WTC11 (cell line): ENCODE data around the gene TP73. TPM values are rescaled to one million over a fixed set of nuclear protein-coding genes. Genes with fewer than 3 reads are reported as not detected.
A peak's percentile ranks its signal among the peaks of the same experiment; 100 is the strongest.

Source experiments
- ATAC-seq: fragments of 200-7000 bp; cut with Tn5 transposase; 2 replicates; pipeline ENCODE4 v1.10.0; 2021; ENCODE audit warnings: mild to moderate bottlenecking, moderate library complexity
- CTCF ChIA-PET: fragments of 300-600 bp; sonication (Branson Sonifier 250); formaldehyde crosslinking; loops from one replicate; lab custom pipeline; 2021; ENCODE audit warnings: antibody characterized with exemption; lab: Charles Lee
- POLR2A ChIA-PET: fragments of 350-600 bp; sonication (Branson Sonifier 250); formaldehyde crosslinking; loops from one replicate; lab custom pipeline; 2021; ENCODE audit warnings: antibody characterized with exemption; lab: Charles Lee
- DNase-seq: peaks from one replicate; pipeline ENCODE4 v3.0.0; 2021; ENCODE audit warnings: low spot score
- H3K27ac Mint-ChIP-seq: 2 replicates; pipeline ENCODE4 v1.8.0; 2021; ENCODE audit warnings: mixed read lengths
- H3K27me3 Mint-ChIP-seq: 2 replicates; pipeline ENCODE4 v1.8.0; 2021; ENCODE audit warnings: low read depth, mild to moderate bottlenecking, moderate library complexity, mixed read lengths
- H3K36me3 Mint-ChIP-seq: 2 replicates; pipeline ENCODE4 v1.8.0; 2021; ENCODE audit warnings: mixed read lengths
- H3K4me1 Mint-ChIP-seq: 2 replicates; pipeline ENCODE4 v1.8.0; 2022; ENCODE audit warnings: mixed read lengths
- H3K4me3 Mint-ChIP-seq: 2 replicates; pipeline ENCODE4 v1.8.0; 2021; ENCODE audit warnings: mild to moderate bottlenecking, moderate library complexity, mixed read lengths
- H3K9me3 Mint-ChIP-seq: 2 replicates; pipeline ENCODE4 v1.8.0; 2021; ENCODE audit warnings: mixed read lengths
- ATF1 ChIP-seq: sonication (generic); formaldehyde crosslinking; IDR thresholded peaks from 2 replicates; pipeline ENCODE4 v1.8.1; 2023; ENCODE audit warnings: mild to moderate bottlenecking, moderate library complexity, missing genetic modification reagents
- ELF4 ChIP-seq: sonication (generic); formaldehyde crosslinking; IDR thresholded peaks from 2 replicates; pipeline ENCODE4 v1.8.1; 2022; ENCODE audit warnings: low read depth, mild to moderate bottlenecking, moderate library complexity, missing genetic modification reagents
- FOXP1 ChIP-seq: sonication (generic); formaldehyde crosslinking; IDR thresholded peaks from 2 replicates; pipeline ENCODE4 v1.8.0; 2022; ENCODE audit warnings: missing genetic modification reagents, mild to moderate bottlenecking, moderate library complexity, borderline replicate concordance
- GABPB1 ChIP-seq: sonication (generic); formaldehyde crosslinking; IDR thresholded peaks from 2 replicates; pipeline ENCODE4 v1.8.1; 2023; ENCODE audit warnings: mild to moderate bottlenecking, missing genetic modification reagents
- HMGA2 ChIP-seq: fragments of 250-450 bp; sonication (Bioruptor Pico); IDR thresholded peaks from 2 replicates; pipeline ENCODE4 v1.4.0; 2021; ENCODE audit warnings: mild to moderate bottlenecking, moderate library complexity
- NFE2L1 ChIP-seq: sonication (generic); formaldehyde crosslinking; IDR thresholded peaks from 2 replicates; pipeline ENCODE4 v1.8.1; 2023; ENCODE audit warnings: missing genetic modification reagents
- NFYB ChIP-seq: sonication (generic); formaldehyde crosslinking; conservative IDR thresholded peaks from 2 replicates; pipeline ENCODE4 v1.8.0; 2022; ENCODE audit warnings: low read depth, missing genetic modification reagents
- RORB ChIP-seq: fragments of 250-450 bp; sonication (Bioruptor Pico); IDR thresholded peaks from 2 replicates; pipeline ENCODE4 v1.9.0; 2021; ENCODE audit warnings: mild to moderate bottlenecking
- SMAD4 ChIP-seq: sonication (generic); formaldehyde crosslinking; IDR thresholded peaks from 2 replicates; pipeline ENCODE4 v1.8.0; 2022; ENCODE audit warnings: mild to moderate bottlenecking, missing genetic modification reagents
- TEAD1 ChIP-seq: sonication (generic); formaldehyde crosslinking; IDR thresholded peaks from 2 replicates; pipeline ENCODE4 v1.8.0; 2022; ENCODE audit warnings: mild to moderate bottlenecking, missing genetic modification reagents
- TP53 ChIP-seq: sonication (generic); formaldehyde crosslinking; IDR thresholded peaks from 2 replicates; pipeline ENCODE4 v1.8.1; 2023; ENCODE audit warnings: mild to moderate bottlenecking, missing genetic modification reagents
- ZNF396 ChIP-seq: fragments of 250-450 bp; sonication (Bioruptor Pico); IDR thresholded peaks from 2 replicates; pipeline ENCODE4 v1.8.0; 2021; ENCODE audit warnings: mild to moderate bottlenecking, moderate library complexity, borderline replicate concordance
- total RNA-seq: library from RNA; stranded (reverse); gene quantifications from 3 replicates; pipeline ENCODE4 v1.2.3, GENCODE V29; 2021
- TF ChIP-seq, protein P1 (sequence below): sonication (generic); formaldehyde crosslinking; IDR thresholded peaks from 2 replicates; pipeline ENCODE4 v1.8.1; 2022; ENCODE audit warnings: low read depth, mild to moderate bottlenecking, moderate library complexity, missing genetic modification reagents, borderline replicate concordance
- TF ChIP-seq, protein P2 (sequence below): sonication (generic); formaldehyde crosslinking; IDR thresholded peaks from 2 replicates; pipeline ENCODE4 v1.8.1; 2023; ENCODE audit warnings: mild to moderate bottlenecking, moderate library complexity, missing genetic modification reagents
- TF ChIP-seq, protein P3 (sequence below): sonication (generic); formaldehyde crosslinking; IDR thresholded peaks from 2 replicates; pipeline ENCODE4 v1.8.0; 2022; ENCODE audit warnings: mild to moderate bottlenecking, missing genetic modification reagents
- TF ChIP-seq, protein P4 (sequence below): sonication (generic); formaldehyde crosslinking; IDR thresholded peaks from 2 replicates; pipeline ENCODE4 v1.8.1; 2023; ENCODE audit warnings: mild to moderate bottlenecking, missing genetic modification reagents
- TF ChIP-seq, protein P5 (sequence below): sonication (generic); formaldehyde crosslinking; IDR thresholded peaks from 2 replicates; pipeline ENCODE4 v1.8.0; 2022; ENCODE audit warnings: mild to moderate bottlenecking, missing genetic modification reagents

TP73 gene
- total RNA-seq, 1 experiment from 2014 or later, result 5.7 TPM

DNA sequence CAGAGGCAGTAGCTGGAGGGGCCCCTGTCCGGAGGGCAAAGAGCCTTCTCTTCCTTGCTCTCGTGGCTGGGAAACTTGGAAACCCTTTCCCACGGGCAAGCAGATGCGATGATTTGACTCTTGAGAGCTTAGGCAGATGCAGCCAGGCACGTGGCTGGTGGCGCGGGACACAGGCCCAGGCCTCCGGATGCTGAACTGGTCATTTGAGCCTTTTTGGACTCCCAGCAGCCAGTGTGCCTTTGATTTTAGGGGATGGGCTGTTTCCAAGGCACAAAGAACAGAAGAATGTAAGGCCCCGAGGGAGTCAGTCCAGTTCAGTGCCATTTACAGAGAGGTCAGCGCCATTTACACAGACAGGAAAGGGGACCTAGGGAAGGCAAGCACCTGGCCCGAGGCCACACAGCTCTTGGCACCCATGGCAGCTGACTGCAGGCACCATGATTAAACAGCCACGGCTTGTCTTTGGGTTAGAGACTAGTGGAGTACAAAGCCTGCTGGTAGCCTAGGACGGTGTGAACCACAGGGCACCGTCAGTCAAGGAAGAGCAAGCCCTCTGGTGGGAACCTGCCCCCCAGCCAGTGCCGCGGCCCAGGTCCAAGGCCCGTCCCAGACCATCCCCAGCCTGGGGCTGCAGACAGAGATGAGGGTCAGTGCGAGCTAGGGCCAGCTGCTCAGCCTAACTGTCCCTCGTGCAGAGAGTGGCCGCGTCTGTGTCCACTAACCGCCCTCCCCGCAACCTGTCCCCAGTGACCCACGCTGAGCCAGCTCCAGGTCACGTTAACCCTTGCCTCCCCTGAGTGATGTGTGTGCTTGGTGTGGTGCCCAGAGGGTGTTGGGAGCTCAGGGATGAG is 79.5 kb downstream of the TP73 start:
- Mint-ChIP-seq H3K27me3 (no peaks in the 10 kb centered on the region), H3K4me3 (no peak overlapping the region), H3K9me3 (no peaks in the 10 kb centered on the region), H3K36me3 (peaks cover 6% of the 10 kb centered on the region), H3K27ac (no peak overlapping the region)
- ATAC-seq, result no peak
- no peak for DNase-seq
- ChIA-PET POLR2A (interaction anchor here (0.9 to 1.1 kb wide), 2 partner anchors 11 to 36 kb away, joined by 3 to 4 read pairs; no protein-coding TSS in a partner anchor), CTCF (interaction anchor here (1.0 to 2.7 kb wide), 4 partner anchors 8 to 241 kb away, joined by 3 to 31 read pairs (median 4); no protein-coding TSS in a partner anchor)
- TF ChIP-seq FOXP1 (no peak), RORB (CRISPR knock-in tag) (no peak), GABPB1 (no peak), NFYB (CRISPR knock-in tag) (no peak), ZNF396 (CRISPR knock-in tag) (no peak)
- TF ChIP-seq, all 79 proteins: peak for 0
- H3K4me1 Mint-ChIP-seq, result peaks cover 10% of the 10 kb centered on the region; the same call in 1 of the 2 replicates

DNA sequence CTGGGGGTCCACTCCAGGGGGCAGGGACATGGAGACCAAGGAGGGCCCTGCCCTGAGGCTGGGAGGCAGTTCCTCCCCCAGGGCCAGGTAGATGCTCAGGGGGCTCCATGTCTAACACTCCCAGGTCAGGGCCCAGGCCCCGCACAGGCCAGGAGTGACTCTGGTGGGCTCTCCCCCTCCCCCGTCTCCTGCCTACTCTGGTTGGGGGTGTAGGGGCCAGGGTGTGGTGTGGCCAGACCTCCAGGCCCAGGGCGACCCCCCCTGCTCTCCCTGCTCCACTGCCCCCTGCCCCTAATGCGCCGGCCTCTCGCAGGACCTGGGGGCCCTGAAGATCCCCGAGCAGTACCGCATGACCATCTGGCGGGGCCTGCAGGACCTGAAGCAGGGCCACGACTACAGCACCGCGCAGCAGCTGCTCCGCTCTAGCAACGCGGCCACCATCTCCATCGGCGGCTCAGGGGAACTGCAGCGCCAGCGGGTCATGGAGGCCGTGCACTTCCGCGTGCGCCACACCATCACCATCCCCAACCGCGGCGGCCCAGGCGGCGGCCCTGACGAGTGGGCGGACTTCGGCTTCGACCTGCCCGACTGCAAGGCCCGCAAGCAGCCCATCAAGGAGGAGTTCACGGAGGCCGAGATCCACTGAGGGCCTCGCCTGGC is 80.2 kb downstream of the TP73 start:
- CTCF ChIA-PET, result interaction anchor here (1.0 to 2.7 kb wide), 5 partner anchors 8 to 242 kb away, joined by 3 to 31 read pairs (median 3); no protein-coding TSS in a partner anchor
- H3K36me3 Mint-ChIP-seq, result peaks cover 14% of the 10 kb centered on the region
- no peak overlapping the region for H3K27ac Mint-ChIP-seq
- H3K4me3 Mint-ChIP-seq, result peak overlapping the region; percentile 36
- POLR2A ChIA-PET, result interaction anchor here (1.1 kb wide), 1 partner anchor 37 kb away, joined by 4 read pairs; no protein-coding TSS in a partner anchor
- ATAC-seq, result peak; percentile 63
- no peaks in the 10 kb centered on the region for H3K27me3 Mint-ChIP-seq
- peaks cover 10% of the 10 kb centered on the region; the same call in 1 of the 2 replicates for H3K4me1 Mint-ChIP-seq
- peak; percentile 66 for DNase-seq
- no peaks in the 10 kb centered on the region for H3K9me3 Mint-ChIP-seq
- TF ChIP-seq TEAD1 (CRISPR knock-in tag), result 0 out of 2 replicates have a peak, but pooled peaks have one; percentile 23
- TF ChIP-seq, protein P1, sequence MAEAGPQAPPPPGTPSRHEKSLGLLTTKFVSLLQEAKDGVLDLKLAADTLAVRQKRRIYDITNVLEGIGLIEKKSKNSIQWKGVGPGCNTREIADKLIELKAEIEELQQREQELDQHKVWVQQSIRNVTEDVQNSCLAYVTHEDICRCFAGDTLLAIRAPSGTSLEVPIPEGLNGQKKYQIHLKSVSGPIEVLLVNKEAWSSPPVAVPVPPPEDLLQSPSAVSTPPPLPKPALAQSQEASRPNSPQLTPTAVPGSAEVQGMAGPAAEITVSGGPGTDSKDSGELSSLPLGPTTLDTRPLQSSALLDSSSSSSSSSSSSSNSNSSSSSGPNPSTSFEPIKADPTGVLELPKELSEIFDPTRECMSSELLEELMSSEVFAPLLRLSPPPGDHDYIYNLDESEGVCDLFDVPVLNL, result no peak
- TF ChIP-seq, protein P2, sequence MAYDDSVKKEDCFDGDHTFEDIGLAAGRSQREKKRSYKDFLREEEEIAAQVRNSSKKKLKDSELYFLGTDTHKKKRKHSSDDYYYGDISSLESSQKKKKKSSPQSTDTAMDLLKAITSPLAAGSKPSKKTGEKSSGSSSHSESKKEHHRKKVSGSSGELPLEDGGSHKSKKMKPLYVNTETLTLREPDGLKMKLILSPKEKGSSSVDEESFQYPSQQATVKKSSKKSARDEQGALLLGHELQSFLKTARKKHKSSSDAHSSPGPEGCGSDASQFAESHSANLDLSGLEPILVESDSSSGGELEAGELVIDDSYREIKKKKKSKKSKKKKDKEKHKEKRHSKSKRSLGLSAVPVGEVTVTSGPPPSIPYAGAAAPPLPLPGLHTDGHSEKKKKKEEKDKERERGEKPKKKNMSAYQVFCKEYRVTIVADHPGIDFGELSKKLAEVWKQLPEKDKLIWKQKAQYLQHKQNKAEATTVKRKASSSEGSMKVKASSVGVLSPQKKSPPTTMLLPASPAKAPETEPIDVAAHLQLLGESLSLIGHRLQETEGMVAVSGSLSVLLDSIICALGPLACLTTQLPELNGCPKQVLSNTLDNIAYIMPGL, result peak; percentile 48; the same call in 1 of the 2 replicates
- TF ChIP-seq ATF1 (CRISPR knock-in tag), result peak; percentile 49; the same call in 1 of the 2 replicates
- TF ChIP-seq, protein P3, sequence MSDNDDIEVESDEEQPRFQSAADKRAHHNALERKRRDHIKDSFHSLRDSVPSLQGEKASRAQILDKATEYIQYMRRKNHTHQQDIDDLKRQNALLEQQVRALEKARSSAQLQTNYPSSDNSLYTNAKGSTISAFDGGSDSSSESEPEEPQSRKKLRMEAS (CRISPR knock-in tag), result 0 out of 2 replicates have a peak, but pooled peaks have one; percentile 7
- TF ChIP-seq, protein P4, sequence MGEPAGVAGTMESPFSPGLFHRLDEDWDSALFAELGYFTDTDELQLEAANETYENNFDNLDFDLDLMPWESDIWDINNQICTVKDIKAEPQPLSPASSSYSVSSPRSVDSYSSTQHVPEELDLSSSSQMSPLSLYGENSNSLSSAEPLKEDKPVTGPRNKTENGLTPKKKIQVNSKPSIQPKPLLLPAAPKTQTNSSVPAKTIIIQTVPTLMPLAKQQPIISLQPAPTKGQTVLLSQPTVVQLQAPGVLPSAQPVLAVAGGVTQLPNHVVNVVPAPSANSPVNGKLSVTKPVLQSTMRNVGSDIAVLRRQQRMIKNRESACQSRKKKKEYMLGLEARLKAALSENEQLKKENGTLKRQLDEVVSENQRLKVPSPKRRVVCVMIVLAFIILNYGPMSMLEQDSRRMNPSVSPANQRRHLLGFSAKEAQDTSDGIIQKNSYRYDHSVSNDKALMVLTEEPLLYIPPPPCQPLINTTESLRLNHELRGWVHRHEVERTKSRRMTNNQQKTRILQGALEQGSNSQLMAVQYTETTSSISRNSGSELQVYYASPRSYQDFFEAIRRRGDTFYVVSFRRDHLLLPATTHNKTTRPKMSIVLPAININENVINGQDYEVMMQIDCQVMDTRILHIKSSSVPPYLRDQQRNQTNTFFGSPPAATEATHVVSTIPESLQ (CRISPR knock-in tag), result no peak

DNA sequence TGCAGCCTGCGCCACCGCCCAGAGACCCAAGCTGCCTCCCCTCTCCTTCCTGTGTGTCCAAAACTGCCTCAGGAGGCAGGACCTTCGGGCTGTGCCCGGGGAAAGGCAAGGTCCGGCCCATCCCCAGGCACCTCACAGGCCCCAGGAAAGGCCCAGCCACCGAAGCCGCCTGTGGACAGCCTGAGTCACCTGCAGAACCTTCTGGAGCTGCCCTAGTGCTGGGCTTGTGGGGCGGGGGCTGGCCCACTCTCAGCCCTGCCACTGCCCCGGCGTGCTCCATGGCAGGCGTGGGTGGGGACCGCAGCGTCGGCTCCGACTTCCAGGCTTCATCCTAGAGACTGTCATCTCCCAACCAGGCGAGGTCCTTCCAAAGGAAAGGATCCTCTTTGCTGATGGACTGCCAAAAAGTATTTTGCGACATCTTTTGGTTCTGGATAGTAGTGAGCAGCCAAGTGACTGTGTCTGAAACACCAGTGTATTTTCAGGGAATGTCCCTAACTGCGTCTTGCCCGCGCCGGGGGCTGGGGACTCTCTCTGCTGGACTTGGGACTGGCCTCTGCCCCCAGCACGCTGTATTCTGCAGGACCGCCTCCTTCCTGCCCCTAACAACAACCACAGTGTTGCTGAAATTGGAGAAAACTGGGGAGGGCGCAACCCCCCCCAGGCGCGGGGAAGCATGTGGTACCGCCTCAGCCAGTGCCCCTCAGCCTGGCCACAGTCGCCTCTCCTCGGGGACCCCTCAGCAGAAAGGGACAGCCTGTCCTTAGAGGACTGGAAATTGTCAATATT is 81.0 kb downstream of the TP73 start:
- Mint-ChIP-seq H3K27ac (0 out of 2 replicates have a peak overlapping the region, but pooled peaks have one; percentile 45), H3K4me3 (peak overlapping the region; percentile 36), H3K36me3 (peaks cover 19% of the 10 kb centered on the region), H3K9me3 (no peaks in the 10 kb centered on the region), H3K27me3 (no peaks in the 10 kb centered on the region), H3K4me1 (peaks cover 10% of the 10 kb centered on the region; the same call in 1 of the 2 replicates)
- no peak for ATAC-seq
- ChIA-PET CTCF (interaction anchor here (0.6 to 2.7 kb wide), 8 partner anchors 9 to 242 kb away, joined by 3 to 31 read pairs (median 4); no protein-coding TSS in a partner anchor), POLR2A (interaction anchor here (0.7 to 1.0 kb wide), 2 partner anchors 19 to 36 kb away, joined by 3 to 4 read pairs; no protein-coding TSS in a partner anchor)
- no peak for DNase-seq
- TF ChIP-seq ATF1 (CRISPR knock-in tag) (0 out of 2 replicates have a peak, but pooled peaks have one; percentile 2), ELF4 (CRISPR knock-in tag) (no peak), NFE2L1 (CRISPR knock-in tag) (no peak), TP53 (CRISPR knock-in tag) (no peak), FOXP1 (no peak), SMAD4 (CRISPR knock-in tag) (no peak), HMGA2 (CRISPR knock-in tag) (no peak)
- TF ChIP-seq, protein P5, sequence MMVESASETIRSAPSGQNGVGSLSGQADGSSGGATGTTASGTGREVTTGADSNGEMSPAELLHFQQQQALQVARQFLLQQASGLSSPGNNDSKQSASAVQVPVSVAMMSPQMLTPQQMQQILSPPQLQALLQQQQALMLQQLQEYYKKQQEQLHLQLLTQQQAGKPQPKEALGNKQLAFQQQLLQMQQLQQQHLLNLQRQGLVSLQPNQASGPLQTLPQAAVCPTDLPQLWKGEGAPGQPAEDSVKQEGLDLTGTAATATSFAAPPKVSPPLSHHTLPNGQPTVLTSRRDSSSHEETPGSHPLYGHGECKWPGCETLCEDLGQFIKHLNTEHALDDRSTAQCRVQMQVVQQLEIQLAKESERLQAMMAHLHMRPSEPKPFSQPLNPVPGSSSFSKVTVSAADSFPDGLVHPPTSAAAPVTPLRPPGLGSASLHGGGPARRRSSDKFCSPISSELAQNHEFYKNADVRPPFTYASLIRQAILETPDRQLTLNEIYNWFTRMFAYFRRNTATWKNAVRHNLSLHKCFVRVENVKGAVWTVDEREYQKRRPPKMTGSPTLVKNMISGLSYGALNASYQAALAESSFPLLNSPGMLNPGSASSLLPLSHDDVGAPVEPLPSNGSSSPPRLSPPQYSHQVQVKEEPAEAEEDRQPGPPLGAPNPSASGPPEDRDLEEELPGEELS (CRISPR knock-in tag), result 0 out of 2 replicates have a peak, but pooled peaks have one; percentile 36
- TF ChIP-seq, protein P3 (CRISPR knock-in tag), result 0 out of 2 replicates have a peak, but pooled peaks have one; percentile 8
